IPS-15b (cell line): Measurements from ENCODE around the gene MMS22L.
A peak's percentile ranks its signal among the peaks of the same experiment; 100 is the strongest.

Experiments used
- H3K27me3 ChIP-seq: one replicate; pipeline ENCODE4 v1.6.1; 2013; ENCODE audit warnings: low read length; ENCODE audit not compliant: control insufficient read depth, insufficient read depth
- H3K36me3 ChIP-seq: one replicate; pipeline ENCODE4 v1.6.1; 2013; ENCODE audit warnings: low read length; ENCODE audit not compliant: control insufficient read depth, insufficient read depth
- H3K4me1 ChIP-seq: one replicate; pipeline ENCODE4 v1.6.1; 2013; ENCODE audit warnings: mild to moderate bottlenecking, low read length; ENCODE audit not compliant: control insufficient read depth, insufficient read depth
- H3K4me3 ChIP-seq: one replicate; pipeline ENCODE4 v1.5.1; 2013; ENCODE audit warnings: low read depth, low read length
- H3K9ac ChIP-seq: one replicate; pipeline ENCODE4 v1.6.1; 2013; ENCODE audit warnings: low read depth, mild to moderate bottlenecking, low read length
- H3K9me3 ChIP-seq: one replicate; pipeline ENCODE4 v1.6.1; 2013; ENCODE audit warnings: mild to moderate bottlenecking, low read length; ENCODE audit not compliant: control insufficient read depth, insufficient read depth

Gene MMS22L

DNA sequence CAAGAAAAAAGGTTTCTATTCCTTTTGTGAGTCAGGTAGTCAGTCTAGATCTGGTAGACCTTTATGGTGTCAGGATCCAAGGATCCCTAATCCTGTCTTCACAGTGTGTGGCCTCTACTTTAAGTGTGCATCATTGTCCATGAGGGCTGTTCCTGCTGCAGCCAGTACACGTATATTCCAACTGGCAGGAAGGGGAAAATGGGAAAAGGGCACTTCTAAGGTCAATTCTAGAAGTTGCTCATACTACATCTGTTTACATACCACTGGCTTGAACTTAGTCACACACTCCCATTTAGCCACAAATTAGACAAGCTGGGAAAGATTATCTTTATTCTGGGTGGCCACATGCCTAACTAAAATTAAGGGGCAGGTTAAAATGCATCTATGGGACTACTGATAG lies 9.7 kb upstream of the MMS22L start:
- H3K4me1 ChIP-seq: peaks cover 5% of the 10 kb centered on the region
- H3K9me3 ChIP-seq: no peaks in the 10 kb centered on the region
- H3K27me3 ChIP-seq: no peaks in the 10 kb centered on the region
- no peaks in the 10 kb centered on the region for H3K36me3 ChIP-seq
- H3K4me3 ChIP-seq: no peak overlapping the region
- H3K9ac ChIP-seq: no peak overlapping the region

DNA sequence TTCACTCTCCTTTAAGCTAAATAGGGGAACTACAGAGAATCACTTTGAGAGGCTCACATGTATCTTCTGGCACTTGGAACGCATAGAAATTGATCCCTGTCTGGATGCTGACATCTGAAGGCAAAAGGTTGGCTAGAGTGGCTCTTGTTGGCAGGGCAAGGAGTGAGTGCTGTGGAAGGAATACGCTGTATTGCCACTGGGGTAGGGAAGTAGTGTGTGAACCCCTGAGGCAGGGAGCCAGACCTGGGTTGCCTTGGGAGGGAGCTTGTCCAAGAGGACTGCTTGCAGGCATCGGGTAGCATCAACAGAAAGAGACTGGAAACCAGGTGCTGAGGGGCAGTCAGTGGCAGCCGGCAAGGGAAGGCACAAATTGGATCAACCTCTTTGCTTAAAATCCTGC lies 8.9 kb upstream of the MMS22L start:
- Histone ChIP-seq H3K36me3 (no peaks in the 10 kb centered on the region), H3K4me1 (peaks cover 5% of the 10 kb centered on the region), H3K27me3 (no peaks in the 10 kb centered on the region), H3K9me3 (no peaks in the 10 kb centered on the region), H3K9ac (no peak overlapping the region), H3K4me3 (no peak overlapping the region)

DNA sequence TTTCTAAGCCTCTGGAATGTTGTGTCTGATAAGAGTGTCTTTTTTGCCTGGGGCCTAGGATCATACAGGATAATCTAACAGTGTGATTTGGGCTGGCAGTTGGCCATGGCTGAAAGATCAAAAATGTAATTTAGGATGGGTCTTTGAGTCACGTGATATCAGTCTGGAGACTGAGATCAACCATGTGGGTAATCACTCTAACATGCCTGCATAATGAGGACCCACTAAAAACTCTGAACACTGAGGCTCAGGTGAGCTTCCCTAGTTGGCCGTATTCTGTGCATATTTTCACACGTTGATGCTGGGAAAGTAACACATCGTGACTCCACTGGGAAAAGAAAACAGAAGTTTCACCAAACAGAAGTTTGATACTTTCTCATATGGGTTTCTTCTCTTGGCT lies 6.3 kb upstream of the MMS22L start:
- no peaks in the 10 kb centered on the region for H3K36me3 ChIP-seq
- H3K4me1 ChIP-seq: no peaks in the 10 kb centered on the region
- no peak overlapping the region for H3K4me3 ChIP-seq
- no peak overlapping the region for H3K9ac ChIP-seq
- H3K27me3 ChIP-seq: no peaks in the 10 kb centered on the region
- no peaks in the 10 kb centered on the region for H3K9me3 ChIP-seq

DNA sequence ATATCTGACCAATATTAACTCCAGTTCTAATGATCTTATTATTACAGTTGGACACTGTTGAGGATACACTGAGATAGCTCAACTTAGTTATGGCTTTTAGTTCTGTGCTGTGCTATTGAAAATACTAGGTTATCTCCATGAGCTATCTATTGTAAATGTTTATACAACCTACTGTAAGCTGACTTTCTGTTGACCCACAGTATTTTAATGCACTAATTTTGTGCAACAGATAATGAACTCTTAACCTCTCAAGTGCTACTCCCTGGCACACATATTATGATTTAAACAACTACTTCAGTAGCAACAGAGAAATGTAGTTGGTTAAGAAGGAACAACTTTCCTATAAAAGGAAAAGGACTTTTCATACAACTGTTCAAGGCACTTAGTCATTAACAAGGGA lies 5.2 kb upstream of the MMS22L start:
- no peaks in the 10 kb centered on the region for H3K27me3 ChIP-seq
- H3K4me3 ChIP-seq: no peak overlapping the region
- H3K9ac ChIP-seq: no peak overlapping the region
- H3K9me3 ChIP-seq: no peaks in the 10 kb centered on the region
- no peaks in the 10 kb centered on the region for H3K36me3 ChIP-seq
- H3K4me1 ChIP-seq: no peaks in the 10 kb centered on the region

DNA sequence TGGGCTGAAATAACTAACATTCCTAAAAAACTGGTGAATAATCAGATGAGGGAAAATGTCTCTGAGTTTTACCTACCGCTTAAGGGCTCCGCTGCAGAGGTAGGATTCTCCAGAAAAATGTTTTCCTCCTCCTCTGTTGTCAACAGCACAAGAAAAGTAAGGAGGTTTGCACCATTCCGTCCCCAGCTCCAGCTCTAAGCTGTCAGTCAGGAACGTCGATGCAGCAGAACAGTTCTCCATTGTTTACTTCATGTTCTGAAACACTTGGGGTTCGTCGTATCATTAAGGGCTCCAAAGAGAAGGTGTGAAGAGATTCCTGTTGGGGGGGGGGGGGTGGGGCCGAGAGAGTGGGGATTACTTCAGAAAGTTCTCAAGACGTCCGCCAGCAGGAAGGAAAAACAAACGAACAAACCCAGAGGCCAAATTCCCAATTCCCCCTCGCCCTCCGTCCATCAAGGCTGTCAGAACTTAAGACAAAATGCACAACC lies 734 bp downstream of the MMS22L start:
- H3K4me1 ChIP-seq: peaks cover 3% of the 10 kb centered on the region
- H3K9me3 ChIP-seq: no peaks in the 10 kb centered on the region

DNA sequence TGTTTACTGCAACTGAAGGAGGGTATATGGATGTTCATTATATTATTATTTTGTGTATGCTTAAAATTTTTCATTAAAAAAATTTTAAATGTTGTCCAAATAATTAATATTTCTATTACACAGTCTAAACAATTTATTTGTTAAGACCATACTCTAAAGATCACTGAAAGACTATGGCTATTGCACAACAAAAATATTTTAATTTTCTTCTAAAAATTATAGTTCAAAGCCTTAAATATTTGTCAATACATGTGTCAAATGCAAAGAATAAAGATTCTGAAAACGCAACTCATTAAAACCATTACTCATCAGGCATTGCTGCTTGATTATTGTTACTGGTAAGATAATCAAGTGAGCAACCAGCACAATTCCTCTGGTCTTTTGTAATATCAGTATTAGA lies 2.2 kb downstream of the MMS22L start:
- peaks cover 11% of the 10 kb centered on the region for H3K36me3 ChIP-seq
- H3K4me3 ChIP-seq: no peak overlapping the region
- H3K27me3 ChIP-seq: no peaks in the 10 kb centered on the region
- H3K4me1 ChIP-seq: peaks cover 3% of the 10 kb centered on the region
- no peaks in the 10 kb centered on the region for H3K9me3 ChIP-seq
- H3K9ac ChIP-seq: no peak overlapping the region

More for the DNA sequence above, 734 bp downstream of the MMS22L start:
- H3K4me3 ChIP-seq: peak overlapping the region; percentile 61
- H3K36me3 ChIP-seq: peaks cover 7% of the 10 kb centered on the region
- H3K27me3 ChIP-seq: no peaks in the 10 kb centered on the region
- peak overlapping the region; percentile 98 for H3K9ac ChIP-seq

DNA sequence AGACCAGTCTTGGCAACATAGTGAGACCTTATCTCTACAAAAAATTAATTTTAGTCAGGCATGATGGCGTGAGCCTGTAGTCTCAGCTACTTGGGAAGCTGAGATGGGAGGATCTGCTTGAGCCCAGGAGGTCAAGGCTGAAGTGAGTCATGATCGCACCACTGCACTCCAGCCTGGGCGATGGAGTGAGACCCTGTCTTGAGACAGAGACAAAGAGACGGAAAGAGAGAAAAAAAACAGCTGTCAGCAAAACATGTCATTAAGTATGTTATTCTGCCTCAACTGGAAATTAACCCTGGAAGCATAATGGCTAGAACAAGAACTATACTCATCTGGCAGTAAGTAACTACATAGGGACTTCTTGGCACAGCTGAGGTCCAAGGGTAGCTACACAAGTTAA lies 7.2 kb downstream of the MMS22L start:
- Histone ChIP-seq H3K4me1 (no peaks in the 10 kb centered on the region), H3K9ac (no peak overlapping the region), H3K9me3 (no peaks in the 10 kb centered on the region), H3K4me3 (no peak overlapping the region), H3K36me3 (peaks cover 15% of the 10 kb centered on the region), H3K27me3 (no peaks in the 10 kb centered on the region)

DNA sequence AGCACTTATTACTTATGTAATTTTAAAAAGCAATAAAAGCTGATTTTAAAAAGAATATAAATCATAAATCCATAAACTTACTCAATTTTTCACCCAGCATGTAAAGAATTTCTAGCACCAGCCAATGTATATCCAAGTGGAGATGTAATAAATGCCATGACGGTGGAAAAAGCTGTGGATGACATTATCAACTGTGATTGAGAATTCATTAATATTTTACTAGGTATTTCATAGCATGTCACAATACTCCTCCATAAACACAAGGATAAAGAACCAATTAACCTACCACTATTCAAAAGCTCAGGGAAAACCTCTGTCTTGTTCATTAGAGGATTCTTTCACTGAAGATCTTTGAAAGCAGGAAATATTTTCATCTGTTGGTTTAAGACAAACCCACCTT lies 13.2 kb downstream of the MMS22L start:
- Histone ChIP-seq H3K4me1 (no peaks in the 10 kb centered on the region), H3K36me3 (no peaks in the 10 kb centered on the region), H3K9ac (no peak overlapping the region), H3K27me3 (no peaks in the 10 kb centered on the region), H3K9me3 (no peaks in the 10 kb centered on the region), H3K4me3 (no peak overlapping the region)

DNA sequence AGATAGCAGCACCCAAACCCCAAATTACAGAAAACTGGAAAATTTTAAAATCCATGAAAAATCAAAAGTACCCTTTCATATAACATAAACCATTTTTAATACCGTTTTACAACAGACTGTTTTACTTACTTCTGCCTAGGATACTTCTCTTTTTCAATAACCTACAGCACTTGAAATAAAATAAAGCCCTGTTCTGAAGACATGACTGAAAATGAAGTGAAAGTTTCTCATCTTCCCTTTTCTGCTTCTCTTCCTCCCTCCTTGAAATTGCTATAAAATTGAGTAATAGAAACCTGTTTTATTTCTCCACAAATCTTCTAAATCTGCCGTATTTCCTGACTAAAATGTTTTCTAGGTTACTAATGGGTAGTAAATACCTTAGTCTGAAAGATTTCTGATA lies 20.3 kb downstream of the MMS22L start:
- Histone ChIP-seq H3K9ac (no peak overlapping the region), H3K36me3 (no peaks in the 10 kb centered on the region), H3K4me3 (no peak overlapping the region), H3K27me3 (no peaks in the 10 kb centered on the region), H3K4me1 (no peaks in the 10 kb centered on the region), H3K9me3 (no peaks in the 10 kb centered on the region)

DNA sequence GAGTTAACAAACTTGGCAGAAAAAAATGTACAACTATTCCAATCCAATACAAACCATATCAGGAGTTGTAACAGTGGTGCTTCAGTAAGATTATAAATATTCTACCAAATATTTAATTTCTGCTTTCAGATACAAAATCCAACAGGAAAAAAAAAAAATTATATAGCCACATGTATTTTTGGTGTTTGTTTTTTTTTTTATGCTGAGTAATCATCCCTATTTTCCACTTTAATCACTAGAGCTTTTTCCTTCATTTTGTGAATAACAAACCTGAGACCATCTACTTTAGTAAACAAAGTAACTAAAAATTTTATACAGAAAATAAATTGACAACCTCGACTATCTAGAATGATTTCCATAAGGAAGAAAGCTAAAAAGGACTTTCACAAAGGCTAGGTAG lies 36.2 kb downstream of the MMS22L start:
- no peak overlapping the region for H3K4me3 ChIP-seq
- no peaks in the 10 kb centered on the region for H3K9me3 ChIP-seq
- no peaks in the 10 kb centered on the region for H3K4me1 ChIP-seq
- H3K36me3 ChIP-seq: peaks cover 6% of the 10 kb centered on the region
- no peaks in the 10 kb centered on the region for H3K27me3 ChIP-seq
- no peak overlapping the region for H3K9ac ChIP-seq

DNA sequence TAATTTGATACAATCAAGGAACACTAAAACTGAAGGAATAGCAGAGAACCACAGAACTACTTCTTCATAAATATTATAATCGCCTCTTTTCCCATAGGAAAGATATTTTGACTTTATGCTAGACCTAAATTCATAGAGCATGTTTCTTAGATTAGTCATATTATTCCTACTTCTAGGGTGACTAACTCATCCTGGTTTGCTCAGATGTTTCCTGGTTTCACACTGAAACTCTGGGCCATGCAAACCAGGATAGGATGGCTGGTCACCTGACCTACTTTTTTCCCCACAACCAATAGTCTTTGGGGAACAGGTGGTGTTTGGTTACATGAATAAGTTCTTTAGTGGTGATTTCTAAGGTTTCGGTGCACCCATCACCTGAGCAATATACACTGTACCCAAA lies 42.8 kb downstream of the MMS22L start:
- no peaks in the 10 kb centered on the region for H3K4me1 ChIP-seq
- no peak overlapping the region for H3K9ac ChIP-seq
- no peak overlapping the region for H3K4me3 ChIP-seq
- no peaks in the 10 kb centered on the region for H3K27me3 ChIP-seq
- peaks cover 6% of the 10 kb centered on the region for H3K36me3 ChIP-seq
- H3K9me3 ChIP-seq: no peaks in the 10 kb centered on the region

DNA sequence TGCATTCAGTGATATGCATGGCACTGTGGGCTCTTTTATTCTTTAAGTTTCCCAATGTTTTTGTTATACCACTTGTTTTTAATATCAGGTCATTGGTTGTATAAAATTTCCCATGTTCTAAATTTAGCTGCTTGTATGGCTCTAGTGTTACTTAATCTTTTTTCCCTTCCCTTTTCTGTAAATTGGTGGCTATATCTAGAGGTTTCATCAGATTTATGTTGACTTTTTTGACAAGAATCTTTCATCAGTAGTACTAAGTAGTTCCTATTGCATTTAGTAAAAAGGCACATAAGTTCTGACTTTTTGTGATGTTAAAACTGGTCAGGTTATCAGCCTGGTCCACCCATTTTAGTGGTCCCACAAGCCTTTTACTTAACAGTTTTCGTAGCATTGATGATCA lies 51.1 kb downstream of the MMS22L start:
- H3K9me3 ChIP-seq: no peaks in the 10 kb centered on the region
- no peak overlapping the region for H3K4me3 ChIP-seq
- H3K4me1 ChIP-seq: no peaks in the 10 kb centered on the region
- no peaks in the 10 kb centered on the region for H3K27me3 ChIP-seq
- no peaks in the 10 kb centered on the region for H3K36me3 ChIP-seq
- no peak overlapping the region for H3K9ac ChIP-seq

DNA sequence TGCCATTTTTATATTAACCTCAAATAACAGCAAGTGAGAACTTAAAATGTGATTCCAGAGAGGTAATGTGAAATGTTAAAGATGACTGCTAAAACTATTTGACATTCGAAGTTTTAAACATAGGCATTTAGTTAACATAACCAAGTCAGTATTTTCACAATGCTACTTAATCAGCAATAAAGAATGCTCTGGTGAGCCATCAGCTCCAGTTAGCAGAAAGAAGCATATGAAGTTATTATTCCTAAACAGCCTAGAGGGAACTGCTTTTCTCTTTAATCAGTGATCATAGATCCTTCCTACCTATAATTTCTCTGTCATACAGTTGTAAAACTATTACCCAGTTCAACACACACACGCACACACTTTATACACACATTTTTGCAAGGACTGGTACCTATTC lies 60.1 kb downstream of the MMS22L start:
- H3K27me3 ChIP-seq: no peaks in the 10 kb centered on the region
- H3K9ac ChIP-seq: no peak overlapping the region
- H3K36me3 ChIP-seq: no peaks in the 10 kb centered on the region
- no peaks in the 10 kb centered on the region for H3K4me1 ChIP-seq
- H3K9me3 ChIP-seq: no peaks in the 10 kb centered on the region
- no peak overlapping the region for H3K4me3 ChIP-seq
